SK-N-SH (cell line): ENCODE data around the gene PAWR. TPM values are rescaled to one million over a fixed set of nuclear protein-coding genes. Genes with fewer than 3 reads are reported as not detected.

Source experiments
- CTCF ChIA-PET: fragments of 300-600, 350-600 bp; formaldehyde crosslinking; extraction: SDS; loops from one replicate; lab custom pipeline; 2021; lab: Yijun Ruan, JAX
- POLR2A ChIA-PET: fragments of 350-600 bp; sonication (Branson Sonifier 250); formaldehyde crosslinking; extraction: SDS; loops from one replicate; lab custom pipeline; 2020; ENCODE audit warnings: antibody characterized with exemption, inconsistent platforms; lab: Yijun Ruan, JAX
- DNase-seq: peaks from one replicate; pipeline ENCODE4 v3.0.0; 2012
- H2AFZ ChIP-seq: fragments of 200-600 bp; sonication (generic); 2 replicates; pipeline ENCODE4 v1.8.1; 2016; ENCODE audit warnings: antibody characterized with exemption, mild to moderate bottlenecking, low read depth
- H3F3A ChIP-seq: fragments of 200-600 bp; sonication (generic); replicated peaks from 2 replicates; pipeline ENCODE3; 2016; ENCODE audit warnings: antibody characterized with exemption, mild to moderate bottlenecking; ENCODE audit not compliant: insufficient read depth
- H3K27ac ChIP-seq, 2 experiments: fragments of 200-500 bp in 1 of 2; fragments of 200-600 bp in 1 of 2; sonication (Bioruptor generic) in 1 of 2; sonication (generic), shearing (Covaris generic) in 1 of 2; 2 replicates each; pipeline versions ENCODE4 v1.5.1 to v1.6.1; 2014 to 2016; ENCODE audit warnings: low read depth in 2 of 2, inconsistent platforms in 1 of 2, low read length in 1 of 2, mild to moderate bottlenecking in 1 of 2, mixed read lengths in 1 of 2
- H3K27me3 ChIP-seq: fragments of 200-600 bp; sonication (generic), shearing (Covaris generic); 2 replicates; pipeline ENCODE4 v1.6.1; 2016; ENCODE audit warnings: mixed run types; ENCODE audit not compliant: insufficient read depth
- H3K36me3 ChIP-seq, 2 experiments: fragments of 200-500 bp in 1 of 2; fragments of 200-600 bp in 1 of 2; sonication (Bioruptor generic) in 1 of 2; sonication (generic) in 1 of 2; replicated peaks in 1 of 2; 2 replicates each; pipeline versions ENCODE3 to v1.5.1; 2014 to 2016; ENCODE audit warnings: low read length in 1 of 2, mild to moderate bottlenecking in 1 of 2; ENCODE audit not compliant: insufficient read depth in 2 of 2, control insufficient read depth in 1 of 2
- H3K4me1 ChIP-seq, 2 experiments: fragments of 200-500 bp in 1 of 2; fragments of 200-600 bp in 1 of 2; sonication (Bioruptor generic) in 1 of 2; sonication (generic), shearing (Covaris generic) in 1 of 2; 2 replicates each; pipeline versions ENCODE4 v1.5.1 to v1.6.1; 2014 to 2016; ENCODE audit warnings: low read depth in 1 of 2, low read length in 1 of 2, mixed run types in 1 of 2; ENCODE audit not compliant: insufficient read depth in 2 of 2, control insufficient read depth in 1 of 2
- H3K4me2 ChIP-seq: fragments of 200-600 bp; sonication (generic), shearing (Covaris generic); 2 replicates; pipeline ENCODE4 v1.6.1; 2017; ENCODE audit warnings: mixed run types
- H3K4me3 ChIP-seq, 2 experiments: fragments of 200-500 bp in 1 of 2; fragments of 200-600 bp in 1 of 2; sonication (Bioruptor generic) in 1 of 2; sonication (generic), shearing (Covaris generic) in 1 of 2; 2 replicates each; pipeline versions ENCODE4 v1.5.1 to v1.8.1; 2014 to 2016; ENCODE audit warnings: low read depth in 2 of 2, inconsistent platforms in 1 of 2, low read length in 1 of 2, mild to moderate bottlenecking in 1 of 2, mixed read lengths in 1 of 2, moderate library complexity in 1 of 2
- H3K79me2 ChIP-seq: fragments of 200-600 bp; sonication (generic); 2 replicates; pipeline ENCODE4 v1.8.1; 2017; ENCODE audit warnings: mild to moderate bottlenecking; ENCODE audit not compliant: insufficient read depth
- H3K9ac ChIP-seq: fragments of 200-600 bp; sonication (generic); 2 replicates; pipeline ENCODE4 v1.6.1; 2017; ENCODE audit warnings: mixed run types
- H3K9me2 ChIP-seq: fragments of 200-600 bp; sonication (generic); 2 replicates; pipeline ENCODE4 v1.6.1; 2017; ENCODE audit warnings: mixed run types
- H3K9me3 ChIP-seq: fragments of 200-600 bp; sonication (generic); 2 replicates; pipeline ENCODE4 v1.6.1; 2017; ENCODE audit warnings: mixed run types, mild to moderate bottlenecking, moderate library complexity
- H4K20me1 ChIP-seq: fragments of 200-600 bp; sonication (generic); 2 replicates; pipeline ENCODE4 v1.6.1; 2017; ENCODE audit warnings: mild to moderate bottlenecking, mixed run types; ENCODE audit not compliant: insufficient read depth
- CHD2 ChIP-seq: fragments of 150-350 bp; IDR thresholded peaks from 2 replicates; pipeline ENCODE4 v1.6.1; 2018; ENCODE audit warnings: low read length; ENCODE audit not compliant: partially characterized antibody
- ELF1 ChIP-seq: IDR thresholded peaks from 2 replicates; pipeline ENCODE4 v1.4.0; 2012
- EP300 ChIP-seq, 2 experiments: IDR thresholded peaks; 2 replicates each; pipeline versions ENCODE4 v1.4.0 to v1.6.1; 2012; ENCODE audit warnings: borderline replicate concordance in 1 of 2, low read depth in 1 of 2, low read length in 1 of 2
- EZH2phosphoT487 ChIP-seq: fragments of 200-600 bp; sonication (generic); IDR thresholded peaks from 2 replicates; pipeline ENCODE4 v1.6.1; 2017; ENCODE audit warnings: low read depth, mixed run types, mild to moderate bottlenecking, antibody characterized with exemption, moderate library complexity, borderline replicate concordance
- FOXM1 ChIP-seq: IDR thresholded peaks from 2 replicates; pipeline ENCODE4 v1.4.0; 2012; ENCODE audit warnings: low read depth, mild to moderate bottlenecking
- GABPA ChIP-seq: IDR thresholded peaks from 2 replicates; pipeline ENCODE4 v1.4.0; 2012; ENCODE audit warnings: low read depth, mild to moderate bottlenecking
- GATA2 ChIP-seq: sonication (generic); formaldehyde crosslinking; IDR thresholded peaks from 2 replicates; pipeline ENCODE4 v1.5.0; 2020; ENCODE audit warnings: mild to moderate bottlenecking, missing genetic modification reagents
- JUND ChIP-seq: IDR thresholded peaks from 2 replicates; pipeline ENCODE4 v1.4.0; 2012
- MEF2A ChIP-seq: IDR thresholded peaks from 2 replicates; pipeline ENCODE4 v1.4.0; 2012; ENCODE audit warnings: low read depth, borderline replicate concordance
- NFIC ChIP-seq: IDR thresholded peaks from 2 replicates; pipeline ENCODE4 v1.4.0; 2012; ENCODE audit warnings: borderline replicate concordance
- POLR2AphosphoS5 ChIP-seq: IDR thresholded peaks from 2 replicates; pipeline ENCODE4 v1.6.1; 2012; ENCODE audit warnings: low read depth, low read length
- RXRA ChIP-seq: IDR thresholded peaks from 2 replicates; pipeline ENCODE4 v1.4.0; 2012; ENCODE audit warnings: low read depth, mild to moderate bottlenecking, borderline replicate concordance
- SMC3 ChIP-seq: IDR thresholded peaks from 2 replicates; pipeline ENCODE4 v1.6.1; 2012; ENCODE audit warnings: low read depth, low read length, improper control_type of control experiment
- TEAD4 ChIP-seq: IDR thresholded peaks from 2 replicates; pipeline ENCODE4 v1.4.0; 2012; ENCODE audit warnings: mild to moderate bottlenecking, borderline replicate concordance; ENCODE audit not compliant: insufficient read depth
- WGBS: methylation state at CpG from one replicate; pipeline ENCODE4 v1.1.6; 2017; ENCODE audit warnings: low lambda C conversion rate; 5-methylcytosine and 5-hydroxymethylcytosine counted together
- polyA plus RNA-seq, 3 experiments: library from polyadenylated mRNA; depleted of rRNA; stranded (reverse); fragments of >200 nt; gene quantifications; 2 replicates each; pipeline ENCODE4 v1.2.3, GENCODE V29; 2012
- TF ChIP-seq, protein P1 (sequence below): IDR thresholded peaks from 2 replicates; pipeline ENCODE4 v1.6.1; 2012; ENCODE audit warnings: mild to moderate bottlenecking, low read depth, low read length, moderate library complexity
- TF ChIP-seq, protein P2 (sequence below): fragments of 200-600 bp; sonication (generic); IDR thresholded peaks from 2 replicates; pipeline ENCODE4 v1.6.1; 2017; ENCODE audit warnings: antibody characterized with exemption, mild to moderate bottlenecking, moderate library complexity
- TF ChIP-seq, protein P3 (sequence below): fragments of 150-350 bp; IDR thresholded peaks from 2 replicates; pipeline ENCODE4 v1.6.1; 2017; ENCODE audit warnings: antibody characterized with exemption, low read length, low read depth, borderline replicate concordance
- TF ChIP-seq, protein P4 (sequence below): IDR thresholded peaks from 2 replicates; pipeline ENCODE4 v1.4.0; 2012; ENCODE audit warnings: low read depth
- TF ChIP-seq, protein P5 (sequence below): IDR thresholded peaks from 2 replicates; pipeline ENCODE4 v1.4.0; 2012; ENCODE audit warnings: low read depth, borderline replicate concordance

PAWR gene
- polyA plus RNA-seq, 1 of the 3 experiments (the other 2 are of a cell fraction), result 1.8 TPM

DNA sequence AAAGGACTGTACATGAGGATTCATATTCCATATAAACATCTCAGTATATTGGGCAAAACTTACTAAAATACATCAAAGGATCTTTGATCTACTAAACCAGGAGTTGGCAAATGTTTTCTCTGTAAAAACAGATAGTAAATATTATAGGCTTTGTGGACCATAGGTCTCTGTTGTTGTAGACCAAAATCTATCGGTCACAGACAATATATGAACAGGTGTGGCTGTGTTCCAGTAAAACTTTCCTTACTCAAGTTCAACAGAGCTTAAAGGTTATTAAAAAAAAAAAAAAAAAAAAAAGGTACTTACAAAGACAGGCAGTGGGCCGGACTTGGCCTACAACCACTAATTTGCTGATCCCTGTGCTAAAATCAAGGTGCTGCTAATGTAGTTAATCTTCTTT, 40.3 kb downstream of the PAWR start:
- H2AFZ ChIP-seq, result no peak overlapping the region
- no peaks in the 10 kb centered on the region for H3K9me2 ChIP-seq
- no peaks in the 10 kb centered on the region for H3F3A ChIP-seq
- CTCF ChIA-PET, result no interaction called here
- POLR2A ChIA-PET, result no interaction called here
- DNase-seq, result no peak
- WGBS, result 43% methylated on average over 2 of the region's 2 CpGs
- H3K4me3 ChIP-seq, result no peak overlapping the region
- TF ChIP-seq CHD2 (no peak), RXRA (no peak), EP300 (IDR thresholded peaks at IDR 0.05; ENCODE audit: borderline replicate concordance in 1 of 2, low read depth in 1 of 2, low read length in 1 of 2) (no peak), NFIC (no peak), GATA2 (CRISPR knock-in tag) (no peak), FOXM1 (no peak), JUND (no peak), EZH2phosphoT487 (no peak), ELF1 (no peak), MEF2A (no peak), GABPA (no peak), TEAD4 (no peak), SMC3 (no peak), POLR2AphosphoS5 (no peak)
- TF ChIP-seq, protein P1, sequence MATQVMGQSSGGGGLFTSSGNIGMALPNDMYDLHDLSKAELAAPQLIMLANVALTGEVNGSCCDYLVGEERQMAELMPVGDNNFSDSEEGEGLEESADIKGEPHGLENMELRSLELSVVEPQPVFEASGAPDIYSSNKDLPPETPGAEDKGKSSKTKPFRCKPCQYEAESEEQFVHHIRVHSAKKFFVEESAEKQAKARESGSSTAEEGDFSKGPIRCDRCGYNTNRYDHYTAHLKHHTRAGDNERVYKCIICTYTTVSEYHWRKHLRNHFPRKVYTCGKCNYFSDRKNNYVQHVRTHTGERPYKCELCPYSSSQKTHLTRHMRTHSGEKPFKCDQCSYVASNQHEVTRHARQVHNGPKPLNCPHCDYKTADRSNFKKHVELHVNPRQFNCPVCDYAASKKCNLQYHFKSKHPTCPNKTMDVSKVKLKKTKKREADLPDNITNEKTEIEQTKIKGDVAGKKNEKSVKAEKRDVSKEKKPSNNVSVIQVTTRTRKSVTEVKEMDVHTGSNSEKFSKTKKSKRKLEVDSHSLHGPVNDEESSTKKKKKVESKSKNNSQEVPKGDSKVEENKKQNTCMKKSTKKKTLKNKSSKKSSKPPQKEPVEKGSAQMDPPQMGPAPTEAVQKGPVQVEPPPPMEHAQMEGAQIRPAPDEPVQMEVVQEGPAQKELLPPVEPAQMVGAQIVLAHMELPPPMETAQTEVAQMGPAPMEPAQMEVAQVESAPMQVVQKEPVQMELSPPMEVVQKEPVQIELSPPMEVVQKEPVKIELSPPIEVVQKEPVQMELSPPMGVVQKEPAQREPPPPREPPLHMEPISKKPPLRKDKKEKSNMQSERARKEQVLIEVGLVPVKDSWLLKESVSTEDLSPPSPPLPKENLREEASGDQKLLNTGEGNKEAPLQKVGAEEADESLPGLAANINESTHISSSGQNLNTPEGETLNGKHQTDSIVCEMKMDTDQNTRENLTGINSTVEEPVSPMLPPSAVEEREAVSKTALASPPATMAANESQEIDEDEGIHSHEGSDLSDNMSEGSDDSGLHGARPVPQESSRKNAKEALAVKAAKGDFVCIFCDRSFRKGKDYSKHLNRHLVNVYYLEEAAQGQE, result no peak
- TF ChIP-seq, protein P2, sequence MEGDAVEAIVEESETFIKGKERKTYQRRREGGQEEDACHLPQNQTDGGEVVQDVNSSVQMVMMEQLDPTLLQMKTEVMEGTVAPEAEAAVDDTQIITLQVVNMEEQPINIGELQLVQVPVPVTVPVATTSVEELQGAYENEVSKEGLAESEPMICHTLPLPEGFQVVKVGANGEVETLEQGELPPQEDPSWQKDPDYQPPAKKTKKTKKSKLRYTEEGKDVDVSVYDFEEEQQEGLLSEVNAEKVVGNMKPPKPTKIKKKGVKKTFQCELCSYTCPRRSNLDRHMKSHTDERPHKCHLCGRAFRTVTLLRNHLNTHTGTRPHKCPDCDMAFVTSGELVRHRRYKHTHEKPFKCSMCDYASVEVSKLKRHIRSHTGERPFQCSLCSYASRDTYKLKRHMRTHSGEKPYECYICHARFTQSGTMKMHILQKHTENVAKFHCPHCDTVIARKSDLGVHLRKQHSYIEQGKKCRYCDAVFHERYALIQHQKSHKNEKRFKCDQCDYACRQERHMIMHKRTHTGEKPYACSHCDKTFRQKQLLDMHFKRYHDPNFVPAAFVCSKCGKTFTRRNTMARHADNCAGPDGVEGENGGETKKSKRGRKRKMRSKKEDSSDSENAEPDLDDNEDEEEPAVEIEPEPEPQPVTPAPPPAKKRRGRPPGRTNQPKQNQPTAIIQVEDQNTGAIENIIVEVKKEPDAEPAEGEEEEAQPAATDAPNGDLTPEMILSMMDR, result no peak
- TF ChIP-seq, protein P3, sequence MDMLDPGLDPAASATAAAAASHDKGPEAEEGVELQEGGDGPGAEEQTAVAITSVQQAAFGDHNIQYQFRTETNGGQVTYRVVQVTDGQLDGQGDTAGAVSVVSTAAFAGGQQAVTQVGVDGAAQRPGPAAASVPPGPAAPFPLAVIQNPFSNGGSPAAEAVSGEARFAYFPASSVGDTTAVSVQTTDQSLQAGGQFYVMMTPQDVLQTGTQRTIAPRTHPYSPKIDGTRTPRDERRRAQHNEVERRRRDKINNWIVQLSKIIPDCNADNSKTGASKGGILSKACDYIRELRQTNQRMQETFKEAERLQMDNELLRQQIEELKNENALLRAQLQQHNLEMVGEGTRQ, result no peak
- TF ChIP-seq, protein P4, sequence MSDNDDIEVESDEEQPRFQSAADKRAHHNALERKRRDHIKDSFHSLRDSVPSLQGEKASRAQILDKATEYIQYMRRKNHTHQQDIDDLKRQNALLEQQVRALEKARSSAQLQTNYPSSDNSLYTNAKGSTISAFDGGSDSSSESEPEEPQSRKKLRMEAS, result no peak
- TF ChIP-seq, protein P5, sequence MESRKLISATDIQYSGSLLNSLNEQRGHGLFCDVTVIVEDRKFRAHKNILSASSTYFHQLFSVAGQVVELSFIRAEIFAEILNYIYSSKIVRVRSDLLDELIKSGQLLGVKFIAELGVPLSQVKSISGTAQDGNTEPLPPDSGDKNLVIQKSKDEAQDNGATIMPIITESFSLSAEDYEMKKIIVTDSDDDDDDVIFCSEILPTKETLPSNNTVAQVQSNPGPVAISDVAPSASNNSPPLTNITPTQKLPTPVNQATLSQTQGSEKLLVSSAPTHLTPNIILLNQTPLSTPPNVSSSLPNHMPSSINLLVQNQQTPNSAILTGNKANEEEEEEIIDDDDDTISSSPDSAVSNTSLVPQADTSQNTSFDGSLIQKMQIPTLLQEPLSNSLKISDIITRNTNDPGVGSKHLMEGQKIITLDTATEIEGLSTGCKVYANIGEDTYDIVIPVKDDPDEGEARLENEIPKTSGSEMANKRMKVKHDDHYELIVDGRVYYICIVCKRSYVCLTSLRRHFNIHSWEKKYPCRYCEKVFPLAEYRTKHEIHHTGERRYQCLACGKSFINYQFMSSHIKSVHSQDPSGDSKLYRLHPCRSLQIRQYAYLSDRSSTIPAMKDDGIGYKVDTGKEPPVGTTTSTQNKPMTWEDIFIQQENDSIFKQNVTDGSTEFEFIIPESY, result no peak
- no peak overlapping the region for H3K4me2 ChIP-seq
- no peaks in the 10 kb centered on the region for H3K36me3 ChIP-seq
- no peaks in the 10 kb centered on the region for H3K27me3 ChIP-seq
- no peaks in the 10 kb centered on the region; the same call in 1 of the 2 replicates for H3K9me3 ChIP-seq
- no peaks in the 10 kb centered on the region for H3K4me1 ChIP-seq
- no peaks in the 10 kb centered on the region for H4K20me1 ChIP-seq
- H3K79me2 ChIP-seq, result no peaks in the 10 kb centered on the region; the same call in 1 of the 2 replicates
- H3K9ac ChIP-seq, result no peak overlapping the region
- no peak overlapping the region for H3K27ac ChIP-seq
